Measurements from ENCODE around the gene DSCAM. TPM values are rescaled to one million over a fixed set of nuclear protein-coding genes. Genes with fewer than 3 reads are reported as not detected.

The DSCAM gene
- polyA plus RNA-seq, 1 donor = 1.2 TPM

DNA sequence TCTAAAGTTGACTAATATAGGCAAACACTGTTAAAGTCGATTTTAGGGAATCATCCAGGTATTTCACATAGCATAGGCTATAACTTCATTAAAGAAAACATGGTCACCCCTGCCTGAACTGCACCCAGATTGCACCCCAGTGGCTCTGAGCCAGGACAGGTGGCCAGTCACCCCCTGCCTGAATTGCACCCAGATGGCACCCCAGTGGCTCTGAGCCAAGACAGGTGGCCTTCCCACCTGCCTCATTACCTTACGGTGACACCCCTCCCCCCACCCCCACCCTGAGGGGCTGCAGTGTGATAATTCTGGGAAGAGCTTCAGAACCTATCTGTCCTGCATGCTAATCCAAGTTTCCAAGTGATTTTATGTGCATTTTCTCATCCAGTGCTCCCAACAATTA, 78.9 kb downstream of the DSCAM start:
- DNase-seq (ENCODE audit: low read depth) = no peak

DNA sequence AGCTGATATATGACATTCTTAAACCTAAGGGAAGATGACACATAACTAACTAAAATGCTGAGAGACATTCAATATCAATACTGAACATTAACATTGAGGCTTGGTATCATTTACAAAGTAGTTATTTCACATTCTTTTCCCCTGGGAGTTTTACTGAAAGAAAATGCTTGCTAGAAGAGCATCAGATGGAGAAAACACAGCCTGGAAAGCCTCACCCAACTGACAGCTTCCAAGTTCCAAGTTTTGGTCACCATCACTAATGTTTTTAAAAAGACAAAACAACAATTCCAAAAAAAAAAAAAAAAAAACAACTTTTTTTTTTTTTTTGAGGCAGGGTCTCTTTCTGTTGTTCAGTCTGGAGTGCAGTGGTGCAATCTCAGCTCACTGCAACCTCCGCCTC, 80.6 kb downstream of the DSCAM start:
- no peak for DNase-seq (ENCODE audit: low read depth)

GRCh38 chr21:40765811-40766210, 81.1 kb downstream of the DSCAM start:
- DNase-seq (ENCODE audit: low read depth) = no peak

DNA sequence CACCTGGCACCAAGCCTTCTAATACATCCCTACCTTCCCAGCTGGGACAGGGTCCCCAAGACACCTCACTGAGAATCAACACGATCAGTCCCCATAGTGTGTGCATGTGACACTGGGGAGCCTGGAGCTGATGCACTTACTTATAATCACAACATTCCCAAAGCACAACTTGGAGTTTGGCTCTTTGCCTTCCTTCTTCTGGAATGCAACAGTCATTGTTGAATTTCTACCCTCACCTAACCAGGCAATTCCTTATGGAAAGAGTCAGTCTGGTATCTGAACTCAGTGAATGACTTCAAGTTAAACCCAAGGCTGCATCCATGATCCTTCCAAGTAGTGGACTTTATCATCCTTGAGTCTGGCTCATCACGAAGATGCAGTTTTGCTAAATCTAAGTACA, 86.1 kb downstream of the DSCAM start:
- DNase-seq (ENCODE audit: low read depth) = no peak

DNA sequence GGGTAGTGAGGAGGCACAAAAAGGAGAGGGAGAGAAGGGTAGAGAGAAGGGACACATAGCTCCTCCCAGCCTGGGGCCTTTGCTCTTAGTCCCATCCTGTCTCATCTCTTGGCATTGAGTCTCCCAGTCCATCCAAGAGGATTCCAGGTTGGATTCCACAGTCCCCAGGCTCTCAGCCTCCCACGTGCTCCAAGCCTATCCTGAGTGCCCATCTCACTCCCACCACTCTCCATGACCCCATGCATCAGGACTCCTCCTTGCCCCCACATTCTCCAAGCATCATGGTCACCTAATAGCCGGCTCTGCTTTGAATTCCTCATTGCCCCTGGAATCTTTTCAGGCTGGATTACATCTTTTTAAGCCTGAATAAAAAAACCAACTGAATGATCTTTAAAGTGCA, 87.9 kb downstream of the DSCAM start:
- DNase-seq (ENCODE audit: low read depth) = no peak

- no peak for DNase-seq (ENCODE audit: low read depth)
These were observed 89.6 kb downstream of the DSCAM start for GRCh38 chr21:40757366-40757765.

GRCh38 chr21:40754466-40754865, 92.5 kb downstream of the DSCAM start:
- no peak for DNase-seq (ENCODE audit: low read depth)

GRCh38 chr21:40753756-40754155, 93.2 kb downstream of the DSCAM start:
- no peak for DNase-seq (ENCODE audit: low read depth)

DNA sequence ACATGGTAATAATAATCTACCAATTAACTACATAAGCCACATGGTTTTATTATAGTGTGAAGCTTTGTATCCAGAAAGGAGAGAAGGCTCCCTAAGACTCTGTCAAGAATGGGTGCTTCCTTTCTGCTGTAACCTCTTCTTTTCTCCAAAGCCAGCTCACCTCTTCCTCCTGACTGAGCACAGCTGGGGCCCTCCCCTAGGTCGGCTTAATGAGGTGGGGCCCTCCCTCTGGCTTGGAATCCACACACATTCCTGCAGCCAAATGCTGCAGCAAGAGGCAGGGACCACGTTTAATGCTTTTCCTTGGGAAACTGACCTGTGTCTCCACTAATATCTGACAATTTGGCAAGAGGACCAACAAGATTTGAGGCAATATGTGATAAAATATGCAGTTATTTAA, 94.8 kb downstream of the DSCAM start:
- no peak for DNase-seq (ENCODE audit: low read depth)

GRCh38 chr21:40751221-40751620, 95.7 kb downstream of the DSCAM start:
- no peak for DNase-seq (ENCODE audit: low read depth)

DNA sequence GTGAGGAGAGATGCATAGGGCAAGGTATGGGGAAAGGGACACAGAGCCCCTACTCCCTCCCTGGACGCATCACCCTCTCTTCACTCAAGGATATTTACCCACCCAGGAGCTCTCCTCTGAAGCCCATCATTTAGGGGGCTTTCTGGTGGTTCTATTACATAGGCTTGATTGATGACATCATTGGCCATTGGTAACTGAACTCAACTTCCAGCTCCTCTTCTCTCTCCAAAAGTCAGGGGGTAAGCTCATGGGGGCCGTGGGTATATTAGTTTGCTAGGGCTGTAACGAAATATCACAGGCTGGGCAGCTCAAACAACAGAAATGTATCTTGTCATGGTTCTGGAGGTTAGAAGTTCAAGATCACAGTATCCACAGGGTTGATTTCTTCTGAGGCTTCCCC, 110.8 kb downstream of the DSCAM start:
- DNase-seq (ENCODE audit: low read depth) = no peak

DNA sequence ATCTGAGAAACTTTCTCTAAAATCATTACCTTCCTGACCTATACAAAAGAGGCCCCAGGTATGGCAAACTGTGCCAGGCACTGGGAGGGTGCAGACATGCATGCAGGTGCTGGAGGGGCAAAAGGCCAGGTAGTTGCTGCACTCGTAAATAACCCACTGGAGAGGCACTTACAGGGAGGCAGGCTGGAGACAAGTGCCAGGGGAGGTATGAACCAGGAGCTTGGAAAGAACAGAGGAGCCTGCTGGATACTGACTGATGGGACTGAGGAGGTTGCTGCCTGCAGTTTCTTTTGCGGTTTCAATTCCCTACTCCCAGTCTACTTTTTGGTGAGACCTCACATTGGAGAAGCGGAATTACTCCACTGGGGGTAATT, 113.9 kb downstream of the DSCAM start:
- DNase-seq (ENCODE audit: low read depth) = no peak

DNA sequence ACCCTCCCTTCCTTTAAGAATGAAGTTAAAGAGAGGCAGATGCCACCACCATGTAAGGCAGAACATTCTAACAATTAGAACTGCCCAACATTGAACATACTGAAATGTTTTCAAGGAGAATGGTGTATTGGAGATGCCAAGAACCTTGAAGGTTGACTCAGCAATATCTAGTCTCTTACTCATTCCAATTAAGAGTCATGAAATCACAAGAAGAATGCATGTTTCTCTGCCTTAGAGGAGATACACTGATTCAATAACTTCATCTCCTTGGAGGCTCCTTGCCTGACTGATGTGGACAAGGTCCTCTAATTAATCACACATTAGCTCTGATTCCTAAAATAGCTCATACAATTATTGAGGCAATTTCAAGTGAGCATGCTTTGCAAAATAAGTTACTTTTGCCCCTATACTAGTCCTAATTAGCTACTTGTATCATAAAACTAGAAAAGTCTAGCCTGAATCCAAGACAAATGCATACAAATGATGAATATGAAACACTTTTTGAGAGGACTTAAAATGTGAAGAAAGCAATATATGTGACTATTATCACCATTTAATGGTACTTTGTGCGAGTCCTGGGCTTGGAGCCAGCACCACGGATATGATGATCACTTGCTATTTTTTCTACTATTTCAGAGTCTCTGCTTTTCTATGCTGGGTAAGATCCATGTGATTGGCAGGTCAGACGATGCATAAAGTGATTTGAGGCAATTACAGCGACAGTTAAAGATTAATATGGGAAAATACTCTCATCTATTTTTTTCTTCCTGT, 114.5 kb downstream of the DSCAM start:
- no peak for DNase-seq (ENCODE audit: low read depth)

DNA sequence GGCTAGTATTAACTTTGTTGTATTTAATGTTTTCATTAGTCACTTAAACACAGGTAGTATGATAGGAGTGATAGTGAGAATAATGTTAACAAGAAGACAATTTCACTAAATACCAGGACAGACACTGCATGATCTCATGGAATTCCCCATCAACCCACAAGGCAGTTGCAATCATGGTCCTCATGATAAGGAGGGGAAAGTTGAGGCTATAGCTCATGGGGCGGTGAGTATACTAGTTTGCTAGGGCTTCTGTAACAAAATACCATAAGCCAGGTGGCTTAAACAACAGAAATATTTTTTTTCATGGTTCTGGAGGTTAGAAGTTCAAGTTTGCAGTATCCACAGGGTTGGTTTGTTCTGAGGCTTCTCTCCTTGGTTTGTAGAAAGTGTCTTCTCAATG, 115.8 kb downstream of the DSCAM start:
- no peak for DNase-seq (ENCODE audit: low read depth)

DNA sequence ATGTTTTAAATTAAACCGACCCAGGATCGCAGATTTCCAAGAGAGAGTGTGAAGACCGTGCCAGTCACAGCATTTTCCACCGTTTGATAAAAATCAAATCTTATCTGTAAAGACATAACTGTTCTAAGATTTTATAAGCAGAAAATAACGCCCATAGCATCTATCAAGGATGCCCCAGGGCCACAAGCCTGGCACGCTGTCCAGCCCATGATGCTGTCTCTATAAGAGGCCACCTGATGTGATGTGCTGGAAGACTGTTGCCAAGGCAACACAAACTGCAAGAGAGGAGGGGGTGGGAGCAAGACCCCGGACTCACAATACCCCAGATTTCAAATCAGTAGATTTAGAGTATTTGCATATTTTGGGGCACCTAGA, 116.5 kb downstream of the DSCAM start:
- no peak for DNase-seq (ENCODE audit: low read depth)

DNA sequence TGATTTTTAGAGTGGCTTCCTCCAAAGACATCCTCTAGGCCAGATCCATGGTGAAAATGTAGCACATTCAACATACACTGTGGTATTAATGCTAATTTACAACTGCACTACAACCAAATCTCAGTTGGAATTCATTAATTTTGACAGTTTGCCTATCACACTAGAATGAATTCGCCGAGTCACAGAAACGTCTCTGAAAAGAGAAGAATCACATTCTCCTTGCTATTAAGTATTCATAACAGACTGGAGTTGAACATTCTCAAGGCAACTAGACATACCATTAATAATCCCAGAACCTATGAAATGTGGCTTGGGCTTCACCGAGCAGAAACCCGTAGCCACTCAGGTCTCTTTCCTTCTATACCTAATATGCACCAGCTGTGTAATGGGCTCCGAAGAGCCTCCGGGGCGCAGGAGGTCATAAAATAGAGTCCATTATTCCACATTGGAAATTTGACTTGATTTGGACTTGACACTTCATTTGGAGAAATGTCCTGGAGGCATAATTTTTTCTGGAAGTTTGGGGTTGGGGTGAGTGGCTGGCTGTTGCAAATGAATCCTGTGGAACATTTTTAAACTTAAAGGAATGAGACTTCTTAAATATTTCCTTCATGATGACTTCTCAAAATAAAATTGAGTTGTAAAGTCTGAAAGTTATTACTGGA, 117.1 kb downstream of the DSCAM start:
- no peak for DNase-seq (ENCODE audit: low read depth)

DNA sequence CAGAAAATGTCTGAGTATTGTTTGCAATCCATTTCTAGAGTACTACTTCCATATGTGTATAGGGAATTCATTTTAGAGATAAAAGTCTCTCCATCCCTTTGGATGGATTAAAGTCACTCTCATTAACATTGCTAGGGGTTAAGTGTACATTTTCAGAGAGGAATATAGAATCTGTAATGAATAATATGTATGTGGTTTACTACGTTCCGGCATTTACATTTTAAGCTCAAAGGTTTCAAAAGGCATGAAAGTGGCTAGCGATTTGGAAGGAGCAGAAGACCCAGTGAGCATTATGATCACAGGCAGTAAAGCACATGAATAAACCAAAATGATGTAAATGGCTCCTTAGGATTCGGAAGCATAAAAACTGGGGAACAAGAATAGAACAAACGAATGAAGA, 123.0 kb downstream of the DSCAM start:
- DNase-seq (ENCODE audit: low read depth) = no peak

DNA sequence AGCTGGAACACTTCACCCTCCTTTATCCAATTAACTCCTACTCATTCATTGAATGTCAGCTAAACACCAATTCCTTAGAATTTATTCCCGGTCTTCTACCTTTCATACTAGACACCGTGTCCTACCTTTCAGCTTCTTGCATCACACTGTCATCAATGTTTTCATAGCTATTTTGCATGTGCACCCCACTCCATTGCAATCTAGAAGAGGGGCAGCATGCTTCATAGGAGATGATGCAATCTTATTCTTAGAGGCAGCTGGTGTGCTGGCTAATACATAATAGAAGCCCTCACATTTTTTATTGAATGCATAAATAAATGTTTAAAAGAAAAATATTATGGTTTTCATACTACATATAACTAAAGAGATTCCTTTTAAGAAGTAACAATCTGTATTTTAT, 123.6 kb downstream of the DSCAM start:
- DNase-seq (ENCODE audit: low read depth) = no peak

GRCh38 chr21:40719615-40720014, 127.3 kb downstream of the DSCAM start:
- no peak for DNase-seq (ENCODE audit: low read depth)

DNA sequence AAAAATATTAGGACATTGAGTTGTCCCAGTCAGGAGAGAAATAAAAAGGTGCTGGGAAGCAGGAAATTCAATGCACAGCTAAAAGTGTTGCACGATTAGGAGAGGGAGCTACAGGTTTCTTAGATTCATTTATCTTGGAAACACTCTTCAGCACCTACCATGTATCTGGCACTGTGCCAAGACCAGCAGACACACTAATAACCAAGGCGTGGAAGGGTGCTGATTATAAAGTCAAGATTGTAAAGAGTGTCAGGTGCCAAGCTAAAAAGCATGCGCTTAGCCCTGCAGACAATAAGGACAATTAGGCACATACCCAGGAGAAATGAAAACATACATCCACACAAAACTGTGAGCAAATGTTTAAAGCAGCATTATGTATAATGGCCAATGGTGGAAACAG, 129.9 kb downstream of the DSCAM start:
- DNase-seq (ENCODE audit: low read depth) = no peak

DNA sequence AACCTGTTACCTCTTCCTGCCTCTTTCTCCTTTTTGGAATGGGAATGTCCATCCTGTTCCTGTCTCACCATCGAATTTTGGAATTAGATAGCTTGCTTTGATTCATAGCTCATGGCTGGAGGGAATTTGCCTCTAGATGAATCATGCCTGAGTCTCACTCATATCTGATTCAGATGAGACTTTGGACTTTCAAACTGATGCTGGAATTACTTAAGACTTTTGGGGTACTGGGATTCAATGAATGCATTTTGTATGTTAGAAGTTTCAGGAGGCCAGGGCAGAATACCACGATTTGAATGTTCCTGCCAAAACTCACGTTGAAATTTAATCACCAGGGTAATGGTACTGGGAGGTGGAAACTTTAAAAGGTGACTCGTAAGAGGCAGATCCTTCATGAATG, 132.4 kb downstream of the DSCAM start:
- no peak for DNase-seq (ENCODE audit: low read depth)

GRCh38 chr21:40707656-40708244, 139.2 kb downstream of the DSCAM start:
- DNase-seq (ENCODE audit: low read depth) = no peak

All from forelimb muscle (tissue), 1 donor.